Neural cell (in vitro differentiated cells): ENCODE results near the gene RPLP2. TPM values are rescaled to one million over a fixed set of nuclear protein-coding genes. Genes with fewer than 3 reads are reported as not detected.

Experiments used
- H2AFZ ChIP-seq: fragments of 200-600, 300-800 bp; sonication (generic), shearing (Covaris generic); 2 replicates; pipeline ENCODE4 v1.6.0; 2014; ENCODE audit warnings: low read depth, mild to moderate bottlenecking, antibody characterized with exemption, low read length, moderate library complexity
- H3F3A ChIP-seq: fragments of 200-600 bp; shearing (Covaris generic); 2 replicates; pipeline ENCODE4 v1.6.1; 2016; ENCODE audit warnings: mild to moderate bottlenecking, moderate library complexity, mixed read lengths, antibody characterized with exemption, low read length; ENCODE audit not compliant: insufficient read depth, poor library complexity, severe bottlenecking
- H3K27ac ChIP-seq: fragments of 200-600, 300-800 bp; sonication (generic), shearing (Covaris generic); 2 replicates; pipeline ENCODE4 v1.5.1; 2014; ENCODE audit warnings: mild to moderate bottlenecking, low read length, moderate library complexity
- H3K27me3 ChIP-seq: fragments of 300-800, 200-600 bp; sonication (generic), shearing (Covaris generic); 2 replicates; pipeline ENCODE4 v1.6.0; 2014; ENCODE audit warnings: mild to moderate bottlenecking, low read depth, low read length, moderate library complexity; ENCODE audit not compliant: insufficient read depth
- H3K36me3 ChIP-seq: fragments of 300-800, 200-600 bp; sonication (generic), shearing (Covaris generic); 2 replicates; pipeline ENCODE4 v1.5.1; 2014; ENCODE audit warnings: mild to moderate bottlenecking, antibody characterized with exemption, low read length, moderate library complexity; ENCODE audit not compliant: insufficient read depth
- H3K4me2 ChIP-seq: fragments of 300-800, 200-600 bp; sonication (generic), shearing (Covaris generic); 2 replicates; pipeline ENCODE4 v1.6.0; 2014; ENCODE audit warnings: mild to moderate bottlenecking, low read length
- H3K4me3 ChIP-seq: fragments of 300-800, 200-600 bp; sonication (generic), shearing (Covaris generic); 2 replicates; pipeline ENCODE4 v1.5.1; 2014; ENCODE audit warnings: mild to moderate bottlenecking, low read length, moderate library complexity
- H3K79me2 ChIP-seq: fragments of 200-600 bp; shearing (Covaris generic); replicated peaks from 2 replicates; pipeline ENCODE4 v1.6.0; 2014; ENCODE audit warnings: mild to moderate bottlenecking, low read length, moderate library complexity; ENCODE audit not compliant: insufficient read depth
- H3K9ac ChIP-seq: fragments of 300-800, 200-600 bp; sonication (generic), shearing (Covaris generic); 2 replicates; pipeline ENCODE4 v1.6.1; 2016; ENCODE audit warnings: mild to moderate bottlenecking, low read length, mixed read lengths
- H3K9me2 ChIP-seq: fragments of 200-600 bp; shearing (Covaris generic); 2 replicates; pipeline ENCODE4 v1.6.1; 2016; ENCODE audit warnings: mild to moderate bottlenecking, low read length, mixed read lengths; ENCODE audit not compliant: insufficient read depth
- H3K9me3 ChIP-seq: fragments of 200-600, 300-800 bp; sonication (generic), shearing (Covaris generic); 2 replicates; pipeline ENCODE4 v1.6.1; 2016; ENCODE audit warnings: mild to moderate bottlenecking, mixed run types, low read length, moderate library complexity, mixed read lengths
- H4K20me1 ChIP-seq: fragments of 200-600 bp; shearing (Covaris generic); 2 replicates; pipeline ENCODE4 v1.6.1; 2016; ENCODE audit warnings: mild to moderate bottlenecking, mixed run types; ENCODE audit not compliant: insufficient read depth
- CTCF ChIP-seq: fragments of 450-650 bp; IDR thresholded peaks from 2 replicates; pipeline ENCODE4 v1.5.1; 2014; ENCODE audit warnings: antibody characterized with exemption, mild to moderate bottlenecking, moderate library complexity; ENCODE audit not compliant: poor library complexity, severe bottlenecking
- EP300 ChIP-seq: fragments of 450-650 bp; conservative IDR thresholded peaks from 2 replicates; pipeline ENCODE4 v1.6.1; 2014; ENCODE audit warnings: antibody characterized with exemption, mild to moderate bottlenecking, moderate library complexity; ENCODE audit not compliant: poor library complexity, severe bottlenecking
- POLR2AphosphoS5 ChIP-seq: IDR thresholded peaks from 2 replicates; pipeline ENCODE4 v1.6.1; 2012
- RAD21 ChIP-seq: fragments of 450-650 bp; conservative IDR thresholded peaks from 2 replicates; pipeline ENCODE4 v1.6.1; 2014; ENCODE audit warnings: antibody characterized with exemption, mild to moderate bottlenecking, moderate library complexity
- SMC3 ChIP-seq: fragments of 450-650 bp; conservative IDR thresholded peaks from 2 replicates; pipeline ENCODE4 v1.6.1; 2014; ENCODE audit warnings: antibody characterized with exemption, mild to moderate bottlenecking, moderate library complexity; ENCODE audit not compliant: poor library complexity
- TAF1 ChIP-seq: IDR thresholded peaks from 2 replicates; pipeline ENCODE4 v1.6.1; 2012; ENCODE audit warnings: low read depth
- polyA plus RNA-seq: library from polyadenylated mRNA; depleted of rRNA; stranded (reverse); fragments of >200 nt; gene quantifications from 2 replicates; pipeline ENCODE4 v1.2.3, GENCODE V29; 2014

Gene RPLP2
- polyA plus RNA-seq, 1 donor from 2014 or later, result 147 TPM

- Histone ChIP-seq H3K9ac (peak overlapping the region; percentile 92), H3K36me3 (no peaks in the 10 kb centered on the region), H3K9me3 (no peaks in the 10 kb centered on the region), H4K20me1 (no peaks in the 10 kb centered on the region), H3K27ac (peak overlapping the region; percentile 95), H3K9me2 (no peaks in the 10 kb centered on the region), H3K79me2 (peaks cover 20% of the 10 kb centered on the region), H3F3A (no peaks in the 10 kb centered on the region), H2AFZ (peak overlapping the region; percentile 67), H3K4me2 (peak overlapping the region; percentile 94), H3K4me3 (peak overlapping the region; percentile 90), H3K27me3 (no peaks in the 10 kb centered on the region)
- TF ChIP-seq EP300, result no peak
- peak; percentile 51 for TF ChIP-seq TAF1
- TF ChIP-seq SMC3, result peak; percentile 2
Observed at GRCh38 chr11:808427-809286, 1.1 kb upstream of the RPLP2 start.

GRCh38 chr11:810040-810567 is 337 bp downstream of the RPLP2 start:
- H3K9me3 ChIP-seq, result no peaks in the 10 kb centered on the region
- peak overlapping the region; percentile 92 for H3K9ac ChIP-seq
- no peaks in the 10 kb centered on the region for H3K9me2 ChIP-seq
- H3K27ac ChIP-seq, result peak overlapping the region; percentile 95
- H3K4me2 ChIP-seq, result peak overlapping the region; percentile 76
- H3F3A ChIP-seq, result no peaks in the 10 kb centered on the region
- TF ChIP-seq RAD21, result peak; percentile 20
- no peak for TF ChIP-seq TAF1
- no peaks in the 10 kb centered on the region for H3K36me3 ChIP-seq
- H3K4me3 ChIP-seq, result peak overlapping the region; percentile 90
- peaks cover 20% of the 10 kb centered on the region for H3K79me2 ChIP-seq
- H4K20me1 ChIP-seq, result no peaks in the 10 kb centered on the region
- H2AFZ ChIP-seq, result no peak overlapping the region
- no peaks in the 10 kb centered on the region for H3K27me3 ChIP-seq

GRCh38 chr11:811446-812245 is 1.9 kb downstream of the RPLP2 start:
- H3K9ac ChIP-seq, result no peak overlapping the region
- H3K4me3 ChIP-seq, result peak overlapping the region; percentile 90
- no peaks in the 10 kb centered on the region for H3K9me2 ChIP-seq
- H3K36me3 ChIP-seq, result no peaks in the 10 kb centered on the region
- H3K79me2 ChIP-seq, result peaks cover 20% of the 10 kb centered on the region
- no peaks in the 10 kb centered on the region for H3F3A ChIP-seq
- no peak overlapping the region for H2AFZ ChIP-seq
- H3K27me3 ChIP-seq, result no peaks in the 10 kb centered on the region
- TF ChIP-seq POLR2AphosphoS5, result no peak
- no peak for TF ChIP-seq TAF1
- TF ChIP-seq CTCF, result no peak
- no peak overlapping the region for H3K27ac ChIP-seq
- H3K4me2 ChIP-seq, result no peak overlapping the region
- no peaks in the 10 kb centered on the region for H4K20me1 ChIP-seq
- no peaks in the 10 kb centered on the region for H3K9me3 ChIP-seq
